Prostate gland (tissue), 2 donors: ENCODE data around the gene ABL2.
"Not testable (repeated sequence)": the region's sequence is repeated elsewhere in the genome, so short reads cannot be mapped to it uniquely, and the experiment has no call there.

ENCODE experiments used
- CTCF ChIP-seq, 4 experiments: fragments of 200-600 bp in 2 of 4; fragments of 450-650 bp in 2 of 4; sonication (generic) in 2 of 4; IDR thresholded peaks; 1 replicate in 3 of 4; 2 replicates in 1 of 4; pipeline ENCODE4 v1.5.1; 2016 to 2019; ENCODE audit warnings: antibody characterized with exemption in 4 of 4, mild to moderate bottlenecking in 2 of 4, moderate library complexity in 2 of 4
- POLR2AphosphoS5 ChIP-seq: sonication (generic); formaldehyde crosslinking; IDR thresholded peaks from one replicate; pipeline ENCODE4 v1.6.1; 2017; ENCODE audit warnings: antibody characterized with exemption

DNA sequence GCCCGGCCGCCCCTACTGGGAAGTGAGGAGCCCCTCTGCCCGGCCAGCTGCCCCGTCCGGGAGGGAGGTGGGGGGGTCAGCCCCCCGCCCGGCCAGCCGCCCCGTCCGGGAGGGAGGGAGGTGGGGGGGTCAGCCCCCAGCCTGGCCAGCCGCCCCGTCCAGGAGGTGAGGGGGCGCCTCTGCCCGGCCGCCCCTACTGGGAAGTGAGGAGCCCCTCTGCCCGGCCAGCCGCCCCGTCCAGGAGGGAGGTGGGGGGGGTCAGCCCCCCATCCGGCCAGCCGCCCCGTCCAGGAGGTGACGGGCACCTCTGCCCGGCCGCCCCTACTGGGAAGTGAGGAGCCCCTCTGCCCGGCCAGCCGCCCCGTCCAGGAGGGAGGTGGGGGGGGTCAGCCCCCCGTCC lies 93.8 kb downstream of the ABL2 start:
- not testable (repeated sequence) for TF ChIP-seq CTCF (IDR thresholded peaks at IDR 0.05); POLR2AphosphoS5
